Measurements from ENCODE around the gene DNAI7. TPM values are rescaled to one million over a fixed set of nuclear protein-coding genes. Genes with fewer than 3 reads are reported as not detected.

The DNAI7 gene
- polyA plus RNA-seq, 1 of the 3 experiments (the other 2 are of a cell fraction) = 0.30 TPM

GRCh38 chr12:25151476-25151875, 43.5 kb downstream of the DNAI7 start:
- DNase-seq = peak; percentile 15
- CTCF ChIA-PET = interaction anchor here (1.1 to 1.8 kb wide), 2 partner anchors 20 to 160 kb away, joined by 3 to 9 read pairs; no protein-coding TSS in a partner anchor
- POLR2A ChIA-PET = no interaction called here
- TF ChIP-seq RFX5 (IDR thresholded peaks at IDR 0.05; ENCODE audit: low read length) (no peak), PBX3 (IDR thresholded peaks at IDR 0.05) (peak; percentile 36; the same call in 1 of the 2 replicates), NRF1 (IDR thresholded peaks at IDR 0.05; ENCODE audit: low read depth, low read length) (no peak), ZBTB33 (IDR thresholded peaks at IDR 0.05; ENCODE audit: borderline replicate concordance, low read depth) (no peak), FOSL2 (IDR thresholded peaks at IDR 0.05; ENCODE audit: borderline replicate concordance, low read depth) (peak; percentile 57), TCF12 (IDR thresholded peaks at IDR 0.05) (peak; percentile 46; the same call in 1 of the 2 replicates), EZH2phosphoT487 (IDR thresholded peaks at IDR 0.05; ENCODE audit: borderline replicate concordance, low read depth) (no peak), EP300 (IDR thresholded peaks at IDR 0.05; ENCODE audit: borderline replicate concordance in 1 of 2, low read depth in 1 of 2, low read length in 1 of 2) (no peak), FOXM1 (IDR thresholded peaks at IDR 0.05; ENCODE audit: low read depth) (no peak), TEAD4 (IDR thresholded peaks at IDR 0.05; ENCODE audit: borderline replicate concordance, insufficient read depth) (no peak), CHD2 (IDR thresholded peaks at IDR 0.05; ENCODE audit: low read length, partially characterized antibody) (no peak), USF1 (IDR thresholded peaks at IDR 0.05; ENCODE audit: borderline replicate concordance, low read depth) (no peak), FOXJ3 (CRISPR knock-in tag; IDR thresholded peaks at IDR 0.05) (no peak), RXRA (IDR thresholded peaks at IDR 0.05; ENCODE audit: borderline replicate concordance, low read depth) (no peak), IRF3 (IDR thresholded peaks at IDR 0.05; ENCODE audit: low read depth, low read length) (no peak), RCOR1 (IDR thresholded peaks at IDR 0.05; ENCODE audit: low read length) (no peak), MXI1 (IDR thresholded peaks at IDR 0.05; ENCODE audit: low read depth, low read length) (no peak), YY1 (IDR thresholded peaks at IDR 0.05; ENCODE audit: low read depth) (no peak; the same call in 1 of the 2 replicates), JUND (IDR thresholded peaks at IDR 0.05) (peak; percentile 40; the same call in 1 of the 2 replicates), SMC3 (IDR thresholded peaks at IDR 0.05; ENCODE audit: low read depth, low read length) (no peak), GATA2 (CRISPR knock-in tag; IDR thresholded peaks at IDR 0.05) (no peak), MAX (IDR thresholded peaks at IDR 0.05; ENCODE audit: low read depth) (peak; percentile 31; the same call in 1 of the 2 replicates), RAD21 (IDR thresholded peaks at IDR 0.05; ENCODE audit: low read length) (no peak), NFIC (IDR thresholded peaks at IDR 0.05; ENCODE audit: borderline replicate concordance) (0 out of 2 replicates have a peak, but pooled peaks have one; percentile 4), TAF1 (IDR thresholded peaks at IDR 0.05; ENCODE audit: borderline replicate concordance, low read depth, low read length) (no peak; the same call in 1 of the 2 replicates), POLR2AphosphoS5 (IDR thresholded peaks at IDR 0.05; ENCODE audit: low read depth, low read length) (peak; percentile 18; the same call in 1 of the 2 replicates), SIN3A (IDR thresholded peaks at IDR 0.05; ENCODE audit: borderline replicate concordance, low read depth, low read length) (no peak), USF2 (IDR thresholded peaks at IDR 0.05; ENCODE audit: borderline replicate concordance, low read depth, low read length) (no peak)

More at GRCh38 chr12:25151476-25151875, 43.5 kb downstream of the DNAI7 start:
- no peaks in the 10 kb centered on the region for H3K9me2 ChIP-seq
- peak overlapping the region; percentile 28 to 75; a peak in 3 of 4 replicates for H3K27ac ChIP-seq (ENCODE audit: low read depth in 2 of 2, low read length in 1 of 2)
- peak overlapping the region; percentile 68 for H2AFZ ChIP-seq (ENCODE audit: low read depth)
- H3K4me1 ChIP-seq (ENCODE audit: control insufficient read depth in 1 of 2, insufficient read depth in 2 of 2, low read depth in 1 of 2, low read length in 1 of 2) = peaks cover 0 to 5% of the 10 kb centered on the region in 2 experiments; a peak in 1 of 4 replicates
- peaks cover 18% of the 10 kb centered on the region for H3F3A ChIP-seq (replicated peaks; ENCODE audit: insufficient read depth)
- no peaks in the 10 kb centered on the region for H3K9me3 ChIP-seq
- no peaks in the 10 kb centered on the region for H3K27me3 ChIP-seq (ENCODE audit: insufficient read depth)
- 19% methylated on average over 5 of the region's 5 CpGs for WGBS (ENCODE audit: low lambda C conversion rate)
- H4K20me1 ChIP-seq (ENCODE audit: insufficient read depth) = no peaks in the 10 kb centered on the region
- no peaks in the 10 kb centered on the region for H3K79me2 ChIP-seq (ENCODE audit: insufficient read depth)
- H3K4me3 ChIP-seq (ENCODE audit: low read depth in 2 of 2, low read length in 1 of 2) = no peak overlapping the region
- no peaks in the 10 kb centered on the region for H3K36me3 ChIP-seq (replicated peaks in 1 of 2; ENCODE audit: control insufficient read depth in 1 of 2, insufficient read depth in 2 of 2, low read length in 1 of 2)
- H3K9ac ChIP-seq = no peak overlapping the region
- H3K4me2 ChIP-seq = no peak overlapping the region

Measured in SK-N-SH (cell line).